Smooth muscle cell (in vitro differentiated cells): ENCODE results near the gene SNX2. TPM values are rescaled to one million over a fixed set of nuclear protein-coding genes. Genes with fewer than 3 reads are reported as not detected.

Source experiments
- DNase-seq: peaks from one replicate; lab custom pipeline; 2025; ENCODE audit not compliant: unreplicated experiment; lab: John Stamatoyannopoulos, UW
- H2AFZ ChIP-seq: fragments of 200-600 bp; sonication (generic); 2 replicates; pipeline ENCODE4 v1.6.0; 2016; ENCODE audit warnings: antibody characterized with exemption, low read depth, mild to moderate bottlenecking
- H3F3A ChIP-seq: fragments of 200-600 bp; sonication (generic); 2 replicates; pipeline ENCODE4 v1.6.0; 2017; ENCODE audit warnings: antibody characterized with exemption, low read depth
- H3K27ac ChIP-seq: fragments of 200-600 bp; sonication (generic); 2 replicates; pipeline ENCODE4 v1.5.1; 2016; ENCODE audit warnings: low read depth, mild to moderate bottlenecking
- H3K27me3 ChIP-seq: fragments of 200-600 bp; sonication (generic); 2 replicates; pipeline ENCODE4 v1.6.1; 2016; ENCODE audit warnings: low read depth, mild to moderate bottlenecking
- H3K36me3 ChIP-seq: fragments of 200-600 bp; sonication (generic); 2 replicates; pipeline ENCODE4 v1.5.1; 2016; ENCODE audit warnings: low read depth
- H3K4me1 ChIP-seq: fragments of 200-600 bp; sonication (generic); 2 replicates; pipeline ENCODE4 v1.5.1; 2016; ENCODE audit warnings: low read depth
- H3K4me2 ChIP-seq: fragments of 200-600 bp; sonication (generic); 2 replicates; pipeline ENCODE4 v1.6.0; 2016; ENCODE audit warnings: mild to moderate bottlenecking
- H3K4me3 ChIP-seq: fragments of 200-600 bp; sonication (generic); 2 replicates; pipeline ENCODE4 v1.5.1; 2016; ENCODE audit warnings: mild to moderate bottlenecking
- H3K79me2 ChIP-seq: fragments of 200-600 bp; sonication (generic); 2 replicates; pipeline ENCODE4 v1.6.0; 2016; ENCODE audit warnings: low read depth, mild to moderate bottlenecking
- H3K9ac ChIP-seq: fragments of 200-600 bp; sonication (generic); 2 replicates; pipeline ENCODE4 v1.6.0; 2016; ENCODE audit warnings: low read depth
- H3K9me3 ChIP-seq: fragments of 200-600 bp; sonication (generic); replicated peaks from 2 replicates; pipeline ENCODE4 v1.5.1; 2016; ENCODE audit warnings: low read depth
- H4K20me1 ChIP-seq: fragments of 200-600 bp; sonication (generic); 2 replicates; pipeline ENCODE4 v1.6.0; 2016; ENCODE audit warnings: low read depth
- WGBS: methylation state at CpG from one replicate; pipeline ENCODE4 v1.1.7; 2016; ENCODE audit warnings: low lambda C conversion rate; 5-methylcytosine and 5-hydroxymethylcytosine counted together
- polyA plus RNA-seq: library from polyadenylated mRNA; unstranded; fragments of >200 nt; fragmentation: Nextera tagmentation; extraction: Ambion mirVana; gene quantifications from 2 replicates; pipeline ENCODE4 v1.2.1, GENCODE V29; 2016
- total RNA-seq: library from RNA; depleted of rRNA; stranded (reverse); fragments of >200 nt; gene quantifications from 2 replicates; pipeline ENCODE4 v1.2.3, GENCODE V29; 2014
- TF ChIP-seq, protein P1 (sequence below): fragments of 200-600 bp; sonication (generic); IDR thresholded peaks from 2 replicates; pipeline ENCODE4 v1.5.1; 2017; ENCODE audit warnings: borderline replicate concordance, mild to moderate bottlenecking, antibody characterized with exemption; ENCODE audit not compliant: insufficient read depth, poor library complexity, severe bottlenecking

The SNX2 gene
- total and polyA plus RNA-seq, 2 experiments from 2014 or later = 70.1 to 89.3 TPM

GRCh38 chr5:122844136-122844909 is 69.4 kb downstream of the SNX2 start:
- 50% methylated on average over 22 of the region's 22 CpGs for WGBS
- Histone ChIP-seq H2AFZ (peak overlapping the region; percentile 88), H3K27ac (peak overlapping the region; percentile 78), H3K4me1 (peaks cover 23% of the 10 kb centered on the region), H3K9me3 (no peaks in the 10 kb centered on the region), H3K4me2 (peak overlapping the region; percentile 92), H4K20me1 (no peaks in the 10 kb centered on the region), H3K79me2 (peaks cover 24% of the 10 kb centered on the region), H3F3A (peaks cover 4% of the 10 kb centered on the region), H3K27me3 (no peaks in the 10 kb centered on the region), H3K36me3 (no peaks in the 10 kb centered on the region), H3K4me3 (peak overlapping the region; percentile 96), H3K9ac (peak overlapping the region; percentile 89)
- DNase-seq = no peak
- TF ChIP-seq, protein P1, sequence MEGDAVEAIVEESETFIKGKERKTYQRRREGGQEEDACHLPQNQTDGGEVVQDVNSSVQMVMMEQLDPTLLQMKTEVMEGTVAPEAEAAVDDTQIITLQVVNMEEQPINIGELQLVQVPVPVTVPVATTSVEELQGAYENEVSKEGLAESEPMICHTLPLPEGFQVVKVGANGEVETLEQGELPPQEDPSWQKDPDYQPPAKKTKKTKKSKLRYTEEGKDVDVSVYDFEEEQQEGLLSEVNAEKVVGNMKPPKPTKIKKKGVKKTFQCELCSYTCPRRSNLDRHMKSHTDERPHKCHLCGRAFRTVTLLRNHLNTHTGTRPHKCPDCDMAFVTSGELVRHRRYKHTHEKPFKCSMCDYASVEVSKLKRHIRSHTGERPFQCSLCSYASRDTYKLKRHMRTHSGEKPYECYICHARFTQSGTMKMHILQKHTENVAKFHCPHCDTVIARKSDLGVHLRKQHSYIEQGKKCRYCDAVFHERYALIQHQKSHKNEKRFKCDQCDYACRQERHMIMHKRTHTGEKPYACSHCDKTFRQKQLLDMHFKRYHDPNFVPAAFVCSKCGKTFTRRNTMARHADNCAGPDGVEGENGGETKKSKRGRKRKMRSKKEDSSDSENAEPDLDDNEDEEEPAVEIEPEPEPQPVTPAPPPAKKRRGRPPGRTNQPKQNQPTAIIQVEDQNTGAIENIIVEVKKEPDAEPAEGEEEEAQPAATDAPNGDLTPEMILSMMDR = no peak

- 4% methylated on average over 16 of the region's 16 CpGs for WGBS
- DNase-seq = no peak
- TF ChIP-seq, protein P1 = no peak
- Histone ChIP-seq H3K27ac (peak overlapping the region; percentile 78), H3K4me3 (peak overlapping the region; percentile 96), H3F3A (peaks cover 4% of the 10 kb centered on the region), H2AFZ (peak overlapping the region; percentile 88), H3K9me3 (no peaks in the 10 kb centered on the region), H3K4me2 (peak overlapping the region; percentile 92), H3K9ac (peak overlapping the region; percentile 89), H3K79me2 (peaks cover 29% of the 10 kb centered on the region), H3K27me3 (no peaks in the 10 kb centered on the region), H3K36me3 (no peaks in the 10 kb centered on the region), H3K4me1 (peaks cover 23% of the 10 kb centered on the region), H4K20me1 (no peaks in the 10 kb centered on the region)
Observed at GRCh38 chr5:122844910-122845228, 70.0 kb downstream of the SNX2 start.

- Histone ChIP-seq H3K4me2 (peak within 1 kb of the TSS; percentile 92), H3K27ac (peak within 1 kb of the TSS; percentile 78), H3K36me3 (no peaks in the 10 kb centered on the region), H3K9ac (peak within 1 kb of the TSS; percentile 89), H3K27me3 (no peaks in the 10 kb centered on the region), H4K20me1 (no peaks in the 10 kb centered on the region), H3F3A (peaks cover 4% of the 10 kb centered on the region), H3K9me3 (no peaks in the 10 kb centered on the region), H3K79me2 (peaks cover 35% of the 10 kb centered on the region), H3K4me1 (peaks cover 23% of the 10 kb centered on the region), H3K4me3 (peak within 1 kb of the TSS; percentile 96), H2AFZ (peak within 1 kb of the TSS; percentile 88)
- DNase-seq = peak; percentile 59
- WGBS = under 1% methylated on average over 57 of the region's 92 CpGs
- TF ChIP-seq, protein P1 = no peak
Observed at GRCh38 chr5:122845229-122846050, 70.6 kb downstream of the SNX2 start, which contains the start of gene SNX24. TSS of gene SNX24 (plus strand) at chr5:122845613. CDS start at chr5:122845634, 21 bp downstream.
